ES-I3 (cell line): Measurements from ENCODE around the gene MAP2K2.

Source experiments
- H3K36me3 ChIP-seq: 2 replicates; pipeline ENCODE4 v1.6.1; 2013; ENCODE audit warnings: mild to moderate bottlenecking, low read length, control low read depth, moderate library complexity; ENCODE audit not compliant: insufficient read depth
- H3K4me1 ChIP-seq: 2 replicates; pipeline ENCODE4 v1.6.1; 2013; ENCODE audit warnings: mild to moderate bottlenecking, control low read depth, low read length; ENCODE audit not compliant: insufficient read depth
- H3K9ac ChIP-seq: 2 replicates; pipeline ENCODE4 v1.6.1; 2013; ENCODE audit warnings: low read depth, mild to moderate bottlenecking, low read length, moderate library complexity
- H3K9me3 ChIP-seq: 2 replicates; pipeline ENCODE4 v1.6.1; 2013; ENCODE audit warnings: mild to moderate bottlenecking, low read length, moderate library complexity; ENCODE audit not compliant: control insufficient read depth, insufficient read depth

The MAP2K2 gene

GRCh38 chr19:4045597-4046361 is 78.1 kb downstream of the MAP2K2 start:
- Histone ChIP-seq H3K9ac (no peak overlapping the region), H3K36me3 (no peaks in the 10 kb centered on the region; the same call in none of the 2 replicates), H3K4me1 (peaks cover 7% of the 10 kb centered on the region; the same call in 1 of the 2 replicates), H3K9me3 (no peaks in the 10 kb centered on the region)

GRCh38 chr19:4044990-4045465 is 78.9 kb downstream of the MAP2K2 start:
- H3K36me3 ChIP-seq = no peaks in the 10 kb centered on the region; the same call in none of the 2 replicates
- no peaks in the 10 kb centered on the region for H3K9me3 ChIP-seq
- H3K9ac ChIP-seq = no peak overlapping the region
- H3K4me1 ChIP-seq = peaks cover 7% of the 10 kb centered on the region; the same call in 1 of the 2 replicates

- no peak overlapping the region for H3K9ac ChIP-seq
- H3K4me1 ChIP-seq = peaks cover 7% of the 10 kb centered on the region; the same call in 1 of the 2 replicates
- H3K36me3 ChIP-seq = no peaks in the 10 kb centered on the region; the same call in none of the 2 replicates
- no peaks in the 10 kb centered on the region for H3K9me3 ChIP-seq
Measured at GRCh38 chr19:4043966-4044715, 79.8 kb downstream of the MAP2K2 start.

DNA sequence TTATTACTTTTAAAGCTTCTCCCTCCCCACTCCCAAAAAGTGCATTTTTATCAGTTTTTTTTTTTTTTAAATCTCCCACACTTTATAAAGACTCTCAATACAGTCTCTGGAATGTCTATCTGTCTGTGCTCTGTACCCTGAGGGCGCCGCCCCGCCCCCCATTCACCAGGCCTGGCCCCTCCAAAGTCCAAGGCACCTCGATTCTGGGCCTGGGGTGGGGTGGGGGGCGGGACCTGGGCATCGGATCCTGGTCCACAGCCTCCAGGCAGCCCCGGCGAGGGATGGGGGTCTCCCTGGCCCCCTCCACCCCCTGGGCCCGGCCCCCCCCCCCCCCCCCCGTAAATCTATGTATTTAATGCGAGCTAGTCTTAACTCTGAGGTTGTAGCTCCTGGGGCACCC is 80.5 kb downstream of the MAP2K2 start:
- Histone ChIP-seq H3K36me3 (no peaks in the 10 kb centered on the region; the same call in none of the 2 replicates), H3K4me1 (peaks cover 7% of the 10 kb centered on the region; the same call in 1 of the 2 replicates), H3K9me3 (no peaks in the 10 kb centered on the region), H3K9ac (no peak overlapping the region)

DNA sequence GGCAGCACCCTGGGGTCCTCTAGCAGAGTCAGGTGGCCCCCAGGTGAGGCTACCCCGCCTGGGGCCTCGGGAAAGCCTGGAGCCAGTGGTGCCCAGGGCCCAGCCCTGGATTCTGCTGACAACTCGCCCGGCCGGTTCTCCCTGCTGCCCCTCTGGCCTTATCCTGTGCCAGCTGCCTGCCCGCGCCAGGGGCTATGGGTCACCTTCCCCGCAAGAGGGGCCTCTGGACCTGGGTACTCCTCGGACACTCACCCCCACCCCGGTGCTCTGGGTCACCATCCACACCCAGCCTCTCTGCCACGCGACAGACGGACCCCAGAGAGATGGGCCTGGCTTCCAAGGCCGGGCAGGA is 81.2 kb downstream of the MAP2K2 start:
- Histone ChIP-seq H3K9ac (no peak overlapping the region), H3K4me1 (peaks cover 7% of the 10 kb centered on the region; the same call in 1 of the 2 replicates), H3K36me3 (no peaks in the 10 kb centered on the region), H3K9me3 (no peaks in the 10 kb centered on the region)

DNA sequence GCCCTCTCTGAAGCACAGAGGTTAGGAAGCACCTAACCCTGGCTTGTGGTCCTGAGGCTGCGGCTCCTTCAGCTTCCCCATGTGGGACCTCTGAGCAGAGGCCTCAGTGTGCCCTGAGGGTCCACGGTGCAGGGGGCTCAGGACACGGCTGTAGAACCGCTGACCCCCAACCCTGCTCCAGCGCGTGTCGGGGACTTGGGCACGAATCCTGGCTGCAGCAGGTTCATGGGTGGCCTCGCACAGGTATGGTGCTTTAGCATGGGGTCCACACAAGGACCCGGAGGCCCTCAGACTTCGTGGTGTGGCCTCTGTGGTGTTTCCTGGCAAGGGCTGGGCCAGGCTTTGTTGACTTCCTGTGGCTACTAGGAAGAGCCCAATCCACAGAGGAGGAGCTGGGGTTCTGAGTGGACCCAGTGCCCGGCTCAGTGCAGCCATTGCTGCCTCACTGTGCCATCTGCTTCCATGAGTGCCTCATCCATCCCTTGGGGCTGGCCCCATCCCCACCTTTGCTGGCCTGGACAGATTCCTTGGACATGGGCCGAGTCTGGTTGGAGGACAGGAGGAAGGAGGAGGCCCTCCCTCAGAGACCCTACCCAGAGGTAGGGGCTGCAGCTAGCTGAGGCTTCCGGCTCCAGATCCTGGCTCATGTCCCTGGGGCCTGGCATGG is 81.7 kb downstream of the MAP2K2 start:
- H3K36me3 ChIP-seq = 0 out of 2 replicates have a peak, but pooled peaks cover 3% of the 10 kb centered on the region
- H3K4me1 ChIP-seq = peaks cover 7% of the 10 kb centered on the region; the same call in 1 of the 2 replicates
- H3K9ac ChIP-seq = no peak overlapping the region
- no peaks in the 10 kb centered on the region for H3K9me3 ChIP-seq
